HEK293 (cell line): ENCODE data around the gene WASF2.

Source experiments
- CTCF ChIA-PET: fragments of 350-600 bp; formaldehyde crosslinking; extraction: SDS; loops from one replicate; lab custom pipeline; 2021; ENCODE audit warnings: antibody characterized with exemption; lab: Yijun Ruan, JAX
- POLR2A ChIA-PET: fragments of 300-600 bp; formaldehyde crosslinking; extraction: SDS; loops from one replicate; lab custom pipeline; 2020; ENCODE audit warnings: antibody characterized with exemption, inconsistent platforms; lab: Yijun Ruan, JAX
- H3K27ac ChIP-seq: fragments of 200-500 bp; sonication (Bioruptor generic); 2 replicates; pipeline ENCODE4 v1.5.1; 2014; ENCODE audit warnings: low read depth, low read length, control low read depth, inconsistent platforms; ENCODE audit errors: extremely low read depth
- H3K36me3 ChIP-seq, 2 experiments: fragments of 200-500 bp in 1 of 2; sonication (Bioruptor generic) in 1 of 2; 1 replicate in 1 of 2; 2 replicates in 1 of 2; pipeline ENCODE4 v1.5.1; 2014 to 2017; ENCODE audit warnings: inconsistent platforms in 2 of 2, low read length in 2 of 2; ENCODE audit not compliant: control insufficient read depth in 2 of 2, insufficient read depth in 1 of 2
- H3K4me1 ChIP-seq: fragments of 200-500 bp; sonication (Bioruptor generic); 2 replicates; pipeline ENCODE4 v1.5.1; 2014; ENCODE audit warnings: mild to moderate bottlenecking, low read length, inconsistent platforms; ENCODE audit not compliant: control insufficient read depth, insufficient read depth
- H3K4me3 ChIP-seq: 2 replicates; pipeline ENCODE4 v1.5.1; 2011; ENCODE audit warnings: low read depth, mild to moderate bottlenecking, control low read depth, low read length, moderate library complexity
- H3K9me3 ChIP-seq: fragments of 200-500 bp; sonication (Bioruptor generic); 2 replicates; pipeline ENCODE4 v1.5.1; 2014; ENCODE audit warnings: low read depth, low read length, inconsistent platforms; ENCODE audit not compliant: control insufficient read depth, insufficient read depth
- BCL11A ChIP-seq: fragments of 450-650 bp; formaldehyde crosslinking; IDR thresholded peaks from 2 replicates; pipeline ENCODE4 v1.5.1; 2016; ENCODE audit warnings: low read depth, missing biosample characterization, missing genetic modification characterization
- EGR2 ChIP-seq: fragments of 450-650 bp; formaldehyde crosslinking; IDR thresholded peaks from 2 replicates; pipeline ENCODE4 v1.5.1; 2016; ENCODE audit warnings: low read depth, missing biosample characterization, missing genetic modification characterization
- GLI4 ChIP-seq: fragments of 450-650 bp; formaldehyde crosslinking; IDR thresholded peaks from 2 replicates; pipeline ENCODE4 v1.5.1; 2016; ENCODE audit warnings: missing biosample characterization, missing genetic modification characterization
- GLIS2 ChIP-seq: fragments of 450-650 bp; formaldehyde crosslinking; IDR thresholded peaks from 2 replicates; pipeline ENCODE4 v1.5.1; 2016; ENCODE audit warnings: missing biosample characterization, missing genetic modification characterization
- SCRT2 ChIP-seq: fragments of 450-650 bp; formaldehyde crosslinking; IDR thresholded peaks from 2 replicates; pipeline ENCODE4 v1.5.1; 2016; ENCODE audit warnings: missing biosample characterization, missing genetic modification characterization
- SP7 ChIP-seq: fragments of 450-650 bp; formaldehyde crosslinking; IDR thresholded peaks from 2 replicates; pipeline ENCODE4 v1.5.1; 2016; ENCODE audit warnings: missing biosample characterization, missing genetic modification characterization
- ZBTB17 ChIP-seq: fragments of 450-650 bp; formaldehyde crosslinking; IDR thresholded peaks from 2 replicates; pipeline ENCODE4 v1.5.1; 2016; ENCODE audit warnings: missing biosample characterization, missing genetic modification characterization
- ZBTB6 ChIP-seq: fragments of 450-650 bp; formaldehyde crosslinking; IDR thresholded peaks from 2 replicates; pipeline ENCODE4 v1.5.1; 2017; ENCODE audit warnings: missing biosample characterization, missing genetic modification characterization
- ZFHX2 ChIP-seq: fragments of 450-650 bp; formaldehyde crosslinking; conservative IDR thresholded peaks from 2 replicates; pipeline ENCODE4 v1.5.1; 2016; ENCODE audit warnings: missing biosample characterization, missing genetic modification characterization
- ZNF121 ChIP-seq: fragments of 450-650 bp; formaldehyde crosslinking; IDR thresholded peaks from 2 replicates; pipeline ENCODE4 v1.5.1; 2016; ENCODE audit warnings: missing biosample characterization, missing genetic modification characterization
- ZNF140 ChIP-seq: fragments of 450-650 bp; formaldehyde crosslinking; IDR thresholded peaks from 2 replicates; pipeline ENCODE4 v1.5.1; 2016; ENCODE audit warnings: missing biosample characterization, missing genetic modification characterization
- ZNF18 ChIP-seq: fragments of 450-650 bp; formaldehyde crosslinking; IDR thresholded peaks from 2 replicates; pipeline ENCODE4 v1.5.1; 2016; ENCODE audit warnings: missing biosample characterization, missing genetic modification characterization
- ZNF202 ChIP-seq: fragments of 450-650 bp; formaldehyde crosslinking; IDR thresholded peaks from 2 replicates; pipeline ENCODE4 v1.5.1; 2016; ENCODE audit warnings: missing biosample characterization, missing genetic modification characterization, borderline replicate concordance
- ZNF280C ChIP-seq: fragments of 450-650 bp; formaldehyde crosslinking; IDR thresholded peaks from 2 replicates; pipeline ENCODE4 v1.5.1; 2016; ENCODE audit warnings: missing biosample characterization, missing genetic modification characterization
- ZNF362 ChIP-seq: fragments of 450-650 bp; formaldehyde crosslinking; IDR thresholded peaks from 2 replicates; pipeline ENCODE4 v1.5.1; 2016; ENCODE audit warnings: missing biosample characterization, missing genetic modification characterization
- ZNF391 ChIP-seq: fragments of 450-650 bp; formaldehyde crosslinking; IDR thresholded peaks from 2 replicates; pipeline ENCODE4 v1.5.1; 2016; ENCODE audit warnings: low read depth, missing biosample characterization, missing genetic modification characterization, borderline replicate concordance
- ZNF398 ChIP-seq: fragments of 450-650 bp; formaldehyde crosslinking; IDR thresholded peaks from 2 replicates; pipeline ENCODE4 v1.5.1; 2017; ENCODE audit warnings: missing biosample characterization, missing genetic modification characterization
- ZNF518A ChIP-seq: fragments of 450-650 bp; formaldehyde crosslinking; conservative IDR thresholded peaks from 2 replicates; pipeline ENCODE4 v1.5.1; 2016; ENCODE audit warnings: low read depth, missing biosample characterization, missing genetic modification characterization
- ZNF560 ChIP-seq: fragments of 450-650 bp; formaldehyde crosslinking; IDR thresholded peaks from 2 replicates; pipeline ENCODE4 v1.5.1; 2017; ENCODE audit warnings: missing biosample characterization, missing genetic modification characterization, borderline replicate concordance
- ZNF600 ChIP-seq: fragments of 450-650 bp; formaldehyde crosslinking; IDR thresholded peaks from 2 replicates; pipeline ENCODE4 v1.5.1; 2016; ENCODE audit warnings: missing biosample characterization, missing genetic modification characterization
- ZNF621 ChIP-seq: fragments of 450-650 bp; formaldehyde crosslinking; IDR thresholded peaks from 2 replicates; pipeline ENCODE4 v1.5.1; 2017; ENCODE audit warnings: missing biosample characterization, missing genetic modification characterization
- ZNF660 ChIP-seq: fragments of 450-650 bp; IDR thresholded peaks from 2 replicates; pipeline ENCODE4 v1.5.1; 2018; ENCODE audit warnings: missing biosample characterization, mild to moderate bottlenecking, missing genetic modification characterization
- ZNF701 ChIP-seq: fragments of 450-650 bp; formaldehyde crosslinking; IDR thresholded peaks from 2 replicates; pipeline ENCODE4 v1.5.1; 2016; ENCODE audit warnings: missing biosample characterization, missing genetic modification characterization
- ZNF768 ChIP-seq: fragments of 450-650 bp; formaldehyde crosslinking; IDR thresholded peaks from 2 replicates; pipeline ENCODE4 v1.5.1; 2018; ENCODE audit warnings: missing biosample characterization, mild to moderate bottlenecking, missing genetic modification characterization

The WASF2 gene

GRCh38 chr1:27496604-27497155 lies 6.7 kb upstream of the WASF2 start (continued):
- TF ChIP-seq ZNF518A (tag by site-specific recombination), result no peak
- TF ChIP-seq EGR2 (tag by site-specific recombination), result peak; percentile 65; the same call in 1 of the 2 replicates
- TF ChIP-seq ZNF600 (tag by site-specific recombination), result peak; percentile 62
- TF ChIP-seq ZBTB17, result peak; percentile 49; the same call in 1 of the 2 replicates
- TF ChIP-seq ZNF18 (tag by site-specific recombination), result no peak
- no peak for TF ChIP-seq GLI4 (tag by site-specific recombination)
- peak; percentile 64 for TF ChIP-seq ZFHX2 (tag by site-specific recombination)
- TF ChIP-seq ZNF398, result peak; percentile 66
- TF ChIP-seq ZNF121 (tag by site-specific recombination), result no peak
- no peak for TF ChIP-seq ZNF362 (tag by site-specific recombination)

GRCh38 chr1:27492796-27493195 lies 2.8 kb upstream of the WASF2 start:
- Histone ChIP-seq H3K36me3 (no peaks in the 10 kb centered on the region), H3K27ac (no peak overlapping the region), H3K4me1 (peaks cover 3% of the 10 kb centered on the region; the same call in 1 of the 2 replicates), H3K9me3 (no peaks in the 10 kb centered on the region), H3K4me3 (no peak overlapping the region)
- no peak for TF ChIP-seq SCRT2 (tag by site-specific recombination)
- TF ChIP-seq ZNF280C (tag by site-specific recombination), result no peak
- TF ChIP-seq ZNF391, result no peak
- TF ChIP-seq ZNF768, result no peak
- TF ChIP-seq GLIS2 (tag by site-specific recombination), result no peak
- no peak for TF ChIP-seq SP7 (tag by site-specific recombination)
- TF ChIP-seq BCL11A (tag by site-specific recombination), result no peak
- TF ChIP-seq ZNF660 (tag by site-specific recombination), result no peak
- TF ChIP-seq ZNF701, result no peak
- no peak for TF ChIP-seq ZNF140 (tag by site-specific recombination)
- no peak for TF ChIP-seq ZNF202 (tag by site-specific recombination)
- no peak for TF ChIP-seq ZNF621 (tag by site-specific recombination)
- TF ChIP-seq ZNF560 (tag by site-specific recombination), result no peak
- no peak for TF ChIP-seq ZBTB6
- CTCF ChIA-PET, result interaction anchor here (0.6 to 0.9 kb wide), 3 partner anchors 23 to 78 kb away, joined by 3 read pairs; no protein-coding TSS in a partner anchor
- POLR2A ChIA-PET, result no interaction called here
